A549 (cell line): ENCODE data around the gene PLGRKT.

Experiments
- POLR2A ChIP-seq: IDR thresholded peaks from 2 replicates; pipeline ENCODE4 v1.6.1; 2012; ENCODE audit warnings: mild to moderate bottlenecking, low read length
- TF ChIP-seq, protein P1 (sequence below): fragments of >200 bp; sonication (Bioruptor Twin); formaldehyde crosslinking; IDR thresholded peaks from 3 replicates; pipeline ENCODE4 v1.5.1; 2016
- TF ChIP-seq, protein P2 (sequence below): IDR thresholded peaks from 2 replicates; pipeline ENCODE4 v1.6.1; 2012

GRCh38 chr9:5453004-5453403 is 15.3 kb upstream of the PLGRKT start:
- TF ChIP-seq, protein P1, sequence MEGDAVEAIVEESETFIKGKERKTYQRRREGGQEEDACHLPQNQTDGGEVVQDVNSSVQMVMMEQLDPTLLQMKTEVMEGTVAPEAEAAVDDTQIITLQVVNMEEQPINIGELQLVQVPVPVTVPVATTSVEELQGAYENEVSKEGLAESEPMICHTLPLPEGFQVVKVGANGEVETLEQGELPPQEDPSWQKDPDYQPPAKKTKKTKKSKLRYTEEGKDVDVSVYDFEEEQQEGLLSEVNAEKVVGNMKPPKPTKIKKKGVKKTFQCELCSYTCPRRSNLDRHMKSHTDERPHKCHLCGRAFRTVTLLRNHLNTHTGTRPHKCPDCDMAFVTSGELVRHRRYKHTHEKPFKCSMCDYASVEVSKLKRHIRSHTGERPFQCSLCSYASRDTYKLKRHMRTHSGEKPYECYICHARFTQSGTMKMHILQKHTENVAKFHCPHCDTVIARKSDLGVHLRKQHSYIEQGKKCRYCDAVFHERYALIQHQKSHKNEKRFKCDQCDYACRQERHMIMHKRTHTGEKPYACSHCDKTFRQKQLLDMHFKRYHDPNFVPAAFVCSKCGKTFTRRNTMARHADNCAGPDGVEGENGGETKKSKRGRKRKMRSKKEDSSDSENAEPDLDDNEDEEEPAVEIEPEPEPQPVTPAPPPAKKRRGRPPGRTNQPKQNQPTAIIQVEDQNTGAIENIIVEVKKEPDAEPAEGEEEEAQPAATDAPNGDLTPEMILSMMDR = no peak
- no peak for TF ChIP-seq POLR2A
- TF ChIP-seq, protein P2, sequence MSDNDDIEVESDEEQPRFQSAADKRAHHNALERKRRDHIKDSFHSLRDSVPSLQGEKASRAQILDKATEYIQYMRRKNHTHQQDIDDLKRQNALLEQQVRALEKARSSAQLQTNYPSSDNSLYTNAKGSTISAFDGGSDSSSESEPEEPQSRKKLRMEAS = no peak
